ENCODE results near the gene APBB1IP. TPM values are rescaled to one million over a fixed set of nuclear protein-coding genes. Genes with fewer than 3 reads are reported as not detected.

Gene APBB1IP
- total RNA-seq, 1 experiment from 2014 or later: not detected

GRCh38 chr10:26528715-26529393, 90.7 kb downstream of the APBB1IP start:
- DNase-seq: no peak
- H3K27me3 ChIP-seq (ENCODE audit: insufficient read depth, low read length): no peaks in the 10 kb centered on the region
- H4K8ac ChIP-seq (replicated peaks; ENCODE audit: insufficient read length, low read depth, low read length): no peak overlapping the region
- no peak overlapping the region for H3K14ac ChIP-seq (ENCODE audit: insufficient read depth, low read length)
- TF ChIP-seq CTCF (conservative IDR thresholded peaks at IDR 0.05): no peak
- no peaks in the 10 kb centered on the region for H4K20me1 ChIP-seq (ENCODE audit: control insufficient read depth, insufficient read depth, insufficient read length)
- no peak overlapping the region for H2AK5ac ChIP-seq (ENCODE audit: insufficient read length, low read length)
- H3K79me2 ChIP-seq (ENCODE audit: insufficient read depth, low read length): no peaks in the 10 kb centered on the region
- H2BK12ac ChIP-seq (ENCODE audit: insufficient read length, low read depth, low read length): no peak overlapping the region
- no peak overlapping the region for H3K9ac ChIP-seq (ENCODE audit: extremely low read depth, insufficient read length, low read length)
- H3K9me3 Mint-ChIP-seq: no peaks in the 10 kb centered on the region
- H3K4me2 ChIP-seq (ENCODE audit: insufficient read depth, insufficient read length, low read length): no peak overlapping the region
- no peak overlapping the region; a peak in 1 of 7 replicates for H3K27ac Mint-ChIP-seq
- no CpG with 5 or more reads among the region's 10 CpGs for WGBS (ENCODE audit: extremely low coverage, insufficient read length, low lambda C conversion rate)
- H3K4ac ChIP-seq (ENCODE audit: low read depth, low read length): no peak overlapping the region
- no peak overlapping the region for H2BK5ac ChIP-seq (ENCODE audit: insufficient read length, low read length)
- H2AFZ ChIP-seq (ENCODE audit: low read length): no peak overlapping the region
- H3T11ph ChIP-seq (ENCODE audit: low read length): no peak overlapping the region
- H4K91ac ChIP-seq (ENCODE audit: insufficient read length, low read depth, low read length): no peak overlapping the region
- H3K4me1 Mint-ChIP-seq: peaks cover 0 to 3% of the 10 kb centered on the region in 2 experiments; a peak in 1 of 4 replicates
- H3K23ac ChIP-seq (ENCODE audit: insufficient read length, low read depth, low read length): no peak overlapping the region
- H3K9me3 ChIP-seq (ENCODE audit: control insufficient read depth, low read depth, low read length): no peaks in the 10 kb centered on the region
- no peak overlapping the region for H2BK15ac ChIP-seq (ENCODE audit: low read depth, low read length)
- no peak overlapping the region for H3K56ac ChIP-seq (ENCODE audit: insufficient read length, low read depth, low read length)
- no peak overlapping the region for H4K5ac ChIP-seq (ENCODE audit: insufficient read length, low read depth, low read length)
- no peak overlapping the region for H3K18ac ChIP-seq (ENCODE audit: insufficient read length, low read depth, low read length)
- no peak overlapping the region for H2BK120ac ChIP-seq (ENCODE audit: low read depth, low read length, poor library complexity, severe bottlenecking)
- no peaks in the 10 kb centered on the region for H3K23me2 ChIP-seq (ENCODE audit: insufficient read length, low read depth, low read length, poor library complexity, severe bottlenecking)
- H3K27ac ChIP-seq (ENCODE audit: insufficient read length, low read depth, low read length): no peak overlapping the region
- no peak overlapping the region for H3K4me3 Mint-ChIP-seq
- no peaks in the 10 kb centered on the region for H3K36me3 Mint-ChIP-seq (ENCODE audit: insufficient read depth in 1 of 3, low read depth in 3 of 3)
- no peaks in the 10 kb centered on the region for H3K79me1 ChIP-seq (ENCODE audit: insufficient read depth, low read depth, low read length, poor library complexity, severe bottlenecking)
- H3K4me1 ChIP-seq (ENCODE audit: insufficient read depth, low read length): no peaks in the 10 kb centered on the region; the same call in 1 of the 2 replicates
- H2BK20ac ChIP-seq (ENCODE audit: low read depth, low read length, poor library complexity, severe bottlenecking): no peak overlapping the region
- H3K27me3 Mint-ChIP-seq (ENCODE audit: low read depth): no peaks in the 10 kb centered on the region

All from H9 (cell line).